Stimulated activated CD8-positive, alpha-beta memory T cell treated with anti-CD3 and anti-CD28 coated beads, Interleukin-4, amount 100 ng/mL, for 24 hours (primary cell): ENCODE data around the gene SSTR3.
"Not testable (repeated sequence)": the region's sequence is repeated elsewhere in the genome, so short reads cannot be mapped to it uniquely, and the experiment has no call there.

Experiments
- DNase-seq: peaks from one replicate; pipeline ENCODE4 v3.0.0-alpha.2; 2020; ENCODE audit warnings: low read depth

Gene SSTR3

DNA sequence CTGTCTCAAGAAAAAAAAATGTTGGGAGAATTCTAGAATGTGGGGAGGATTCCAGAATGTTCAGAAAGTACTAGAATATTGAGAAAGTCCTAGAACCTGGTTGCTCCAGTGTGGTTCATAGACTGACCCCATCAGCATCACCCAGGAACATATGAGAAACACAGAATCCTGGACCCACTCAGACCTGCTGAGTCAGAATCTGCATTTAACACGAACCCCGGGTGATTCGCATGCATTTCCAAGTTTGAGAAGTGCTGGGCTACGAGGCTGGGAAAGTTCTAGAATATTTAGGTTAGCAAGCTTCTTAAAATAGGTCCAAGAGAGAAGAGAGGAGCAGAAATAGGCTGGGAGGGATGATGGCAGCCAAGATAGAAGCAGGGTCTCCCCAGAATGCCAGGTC, 30.6 kb downstream of the SSTR3 start:
- DNase-seq = no peak

DNA sequence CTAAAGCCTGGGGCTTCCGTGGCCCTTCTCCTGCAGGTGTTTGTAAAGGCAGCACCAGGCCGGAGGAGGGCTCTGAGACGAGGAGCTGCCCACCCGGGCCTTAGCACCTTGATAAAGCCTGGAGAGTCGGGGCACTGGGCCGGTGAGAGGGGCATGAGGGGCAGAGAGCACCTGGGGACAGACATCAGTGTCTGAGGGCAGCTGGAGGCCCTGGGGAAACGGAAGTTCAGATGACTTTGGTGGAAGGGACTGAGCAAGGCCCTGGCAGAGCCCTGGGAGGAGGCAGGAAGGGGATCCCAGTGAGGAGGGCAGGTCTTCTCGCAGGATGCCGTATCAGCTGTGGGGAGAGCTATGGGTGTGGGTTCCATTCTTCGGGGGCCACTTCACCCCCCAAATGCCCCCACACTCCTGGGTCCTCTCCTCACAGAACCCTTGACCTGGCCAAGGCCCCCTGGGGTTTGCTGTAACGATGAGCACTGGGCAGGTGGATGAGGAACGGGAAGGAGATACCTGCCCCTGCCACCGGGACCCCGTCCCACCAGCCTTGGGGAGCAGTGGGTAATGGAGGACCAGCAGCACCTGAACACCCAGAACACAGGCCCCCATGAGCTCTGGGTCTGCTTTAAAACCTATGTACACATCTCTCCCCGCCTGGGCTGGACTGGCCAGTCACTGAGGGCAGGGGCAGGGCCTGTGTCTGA, 31.6 kb downstream of the SSTR3 start:
- no peak for DNase-seq

DNA sequence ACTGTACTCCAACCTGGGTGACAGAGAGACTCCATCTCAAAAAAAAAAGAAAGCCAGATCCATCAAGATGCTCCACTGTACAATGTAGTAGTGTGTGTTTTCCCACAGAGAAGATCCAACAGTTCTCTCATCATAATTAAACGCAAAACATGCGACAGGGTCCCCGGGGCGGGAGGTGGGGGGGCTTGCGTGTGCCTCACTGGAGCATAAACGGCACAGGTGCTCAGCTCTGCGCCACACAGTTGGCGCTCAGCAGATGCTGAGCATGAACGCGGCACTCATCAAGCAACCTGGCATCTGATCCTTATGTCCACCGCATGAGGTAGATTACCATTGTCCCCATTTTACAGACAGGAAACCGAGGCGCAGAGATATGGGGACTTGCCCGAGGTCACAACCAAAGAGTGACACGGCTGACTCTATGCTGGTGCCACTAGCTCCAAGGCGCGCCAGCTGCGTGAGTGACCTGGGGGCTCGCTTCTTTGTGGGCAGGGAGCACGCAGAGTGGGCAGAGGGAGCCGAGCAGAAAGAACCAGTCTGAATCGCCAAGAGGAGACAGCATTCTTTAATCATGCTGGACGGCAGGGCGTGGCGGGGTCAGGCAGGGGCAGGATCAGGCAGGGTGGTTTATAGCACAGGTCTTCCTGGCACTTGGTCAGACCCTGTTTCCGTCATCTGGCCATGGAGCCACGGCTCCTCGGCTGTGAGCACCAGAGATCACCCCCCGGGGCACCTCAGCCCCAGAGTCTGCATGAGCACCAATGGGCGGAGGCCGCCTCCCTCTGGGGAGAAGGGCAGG, 32.5 kb downstream of the SSTR3 start:
- DNase-seq = no peak

DNA sequence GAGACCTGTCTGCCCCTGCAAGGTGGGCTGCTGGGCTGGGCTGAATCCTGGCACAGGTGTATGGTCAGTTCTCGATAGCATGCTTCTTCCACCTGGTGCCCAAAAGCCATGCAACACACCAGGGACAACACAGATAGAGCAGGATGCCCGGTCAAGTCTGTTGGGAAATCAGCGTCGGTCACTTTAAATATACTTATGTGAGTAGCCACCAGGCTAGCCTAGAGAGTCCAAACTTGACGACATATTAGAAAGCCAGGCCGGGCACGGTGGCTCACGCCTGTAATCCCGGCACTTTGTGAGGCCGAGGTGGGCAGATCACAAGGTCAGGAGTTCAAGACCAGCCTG, 33.2 kb downstream of the SSTR3 start:
- no peak for DNase-seq

DNA sequence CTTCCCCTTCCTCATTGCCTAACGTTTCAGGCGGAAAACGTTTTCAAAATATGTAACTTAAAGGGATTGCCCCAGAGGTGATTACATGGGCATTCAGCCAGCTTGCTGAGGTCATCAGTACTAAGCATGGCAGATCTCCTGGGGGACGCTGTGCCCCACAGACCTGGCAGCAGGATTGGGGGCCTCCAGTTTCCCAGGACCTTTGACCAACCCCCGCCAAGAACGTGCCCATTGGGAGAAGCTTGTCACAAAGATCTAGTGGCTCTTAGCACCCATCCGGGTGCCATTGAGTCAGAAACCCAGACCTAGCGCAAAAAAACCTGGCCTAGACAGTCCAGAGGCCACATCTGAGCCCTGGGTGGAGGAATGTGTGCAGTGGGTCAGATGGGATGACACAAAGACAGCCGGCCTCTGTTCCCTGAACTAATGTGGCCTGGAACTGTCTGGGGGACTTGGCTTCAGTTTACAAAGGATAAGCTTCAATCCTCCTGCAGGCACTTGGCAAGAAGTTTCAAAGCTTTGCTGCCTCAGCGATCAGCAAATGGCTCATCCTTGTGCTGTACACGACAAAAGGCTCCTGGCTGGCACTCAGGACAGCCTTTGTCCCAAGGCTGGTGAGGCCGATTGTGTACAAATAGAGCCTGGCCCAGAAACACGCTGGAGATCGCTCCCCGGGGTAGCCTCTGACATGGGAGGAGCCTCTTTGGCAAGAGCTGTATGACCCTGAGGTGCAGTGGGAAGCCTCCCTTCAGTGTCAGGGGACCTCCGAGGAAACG, 33.7 kb downstream of the SSTR3 start:
- no peak for DNase-seq

DNA sequence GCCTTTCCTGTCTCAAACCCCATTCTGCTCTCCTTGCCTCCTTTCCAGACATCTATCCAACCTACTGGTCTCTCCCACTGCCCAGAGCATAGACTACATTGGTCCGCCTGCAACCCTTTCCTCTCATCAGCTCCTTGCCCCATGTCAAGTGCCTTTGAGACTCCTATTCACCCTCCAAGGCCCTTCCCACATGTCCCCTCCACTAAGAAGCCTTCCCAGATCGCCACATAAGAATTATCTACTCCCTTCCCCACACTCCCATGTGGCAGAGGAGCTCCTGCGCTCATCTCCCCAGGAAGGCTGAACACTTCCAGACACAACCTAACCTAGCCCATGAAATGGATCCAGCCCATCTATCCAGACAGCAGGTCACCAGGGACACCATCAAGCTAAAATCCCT, 34.5 kb downstream of the SSTR3 start:
- no peak for DNase-seq

DNA sequence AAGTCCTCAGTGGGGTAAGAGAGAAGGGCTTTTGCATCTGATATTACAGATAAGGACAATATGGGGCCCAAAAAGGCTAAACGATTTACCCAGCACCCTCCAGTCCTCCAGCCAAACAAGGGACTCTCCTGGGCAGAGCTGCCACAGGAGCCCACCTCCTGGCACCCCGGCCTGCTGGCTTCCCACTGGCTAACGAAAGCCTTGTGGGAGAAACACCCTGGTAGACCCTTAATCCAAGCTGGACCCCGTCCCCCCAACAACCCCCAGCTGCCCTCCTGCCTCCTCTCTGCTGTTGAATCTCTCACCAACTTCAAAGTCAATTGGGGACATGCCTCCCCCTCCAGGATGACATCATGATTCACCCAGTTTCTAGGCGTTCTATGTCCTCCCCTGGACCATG, 35.1 kb downstream of the SSTR3 start:
- no peak for DNase-seq

DNA sequence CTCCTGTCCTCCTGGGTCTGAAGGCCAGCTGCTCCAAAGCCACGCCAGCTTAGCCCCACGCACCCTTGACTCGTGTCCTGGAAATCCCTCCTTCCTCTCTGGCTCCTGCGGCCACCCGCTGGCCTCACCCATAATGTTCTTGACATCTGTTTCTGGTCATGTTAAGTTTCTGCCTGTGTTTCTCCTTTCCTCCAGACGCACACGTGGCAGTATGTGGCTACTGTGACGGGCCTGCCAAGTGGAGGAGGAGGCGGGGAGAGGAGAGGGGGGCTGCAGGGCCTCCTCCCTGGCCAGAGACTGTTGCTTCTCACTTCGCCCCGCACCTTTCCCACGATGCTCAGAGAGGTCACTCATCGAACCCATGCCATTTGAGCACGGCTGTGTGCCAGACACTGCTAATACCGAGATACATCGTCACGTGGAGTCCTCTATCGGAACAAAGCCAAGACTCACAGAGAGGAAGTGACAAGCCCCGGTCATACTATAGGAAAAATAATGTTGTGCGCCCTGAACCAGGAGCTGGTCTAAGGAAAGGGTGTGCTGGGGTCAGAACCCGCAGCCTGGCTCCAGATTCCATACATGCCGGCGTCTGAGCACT, 35.7 kb downstream of the SSTR3 start:
- no peak for DNase-seq

DNA sequence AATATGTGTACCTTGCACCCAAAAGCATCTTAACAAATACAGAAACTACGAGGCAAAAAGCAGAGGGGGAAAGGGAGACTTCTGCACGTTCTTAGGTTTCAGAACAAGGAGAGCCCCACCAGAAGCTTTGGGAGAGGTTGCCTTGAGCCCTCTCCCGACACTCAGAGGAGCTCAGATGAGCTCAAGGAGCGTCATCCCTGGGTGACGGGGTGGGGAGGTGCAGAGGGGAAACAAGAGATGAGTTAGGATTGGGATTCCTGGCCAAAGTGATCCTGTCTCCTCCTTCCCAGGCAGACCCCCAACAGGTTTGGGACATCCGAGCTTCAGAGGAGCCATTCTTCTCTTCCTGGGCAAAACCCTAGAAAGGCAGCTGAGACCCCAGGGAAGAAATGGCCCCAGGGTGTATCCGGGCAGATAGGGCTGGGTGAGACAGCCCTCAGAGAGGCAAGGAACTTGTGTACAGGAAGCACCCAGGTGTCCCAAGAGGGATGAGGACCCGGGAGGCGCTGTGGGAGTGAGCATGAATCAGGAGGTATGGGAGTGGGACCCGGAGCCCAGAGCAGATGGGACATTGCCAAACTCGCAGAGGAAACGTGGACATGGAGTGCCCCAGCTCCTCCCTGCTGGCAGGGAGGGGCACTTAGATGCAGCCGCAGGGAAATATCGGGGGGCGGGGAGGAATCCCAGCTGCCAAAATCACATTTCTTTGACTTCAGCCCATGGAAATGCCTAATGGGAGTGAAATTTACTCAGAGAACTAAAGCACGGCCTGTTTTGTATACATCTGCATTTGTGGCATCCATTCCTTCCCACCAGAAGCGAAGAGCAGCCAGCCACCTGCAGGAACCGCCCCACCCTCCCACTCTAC, 36.6 kb downstream of the SSTR3 start:
- DNase-seq = no peak

DNA sequence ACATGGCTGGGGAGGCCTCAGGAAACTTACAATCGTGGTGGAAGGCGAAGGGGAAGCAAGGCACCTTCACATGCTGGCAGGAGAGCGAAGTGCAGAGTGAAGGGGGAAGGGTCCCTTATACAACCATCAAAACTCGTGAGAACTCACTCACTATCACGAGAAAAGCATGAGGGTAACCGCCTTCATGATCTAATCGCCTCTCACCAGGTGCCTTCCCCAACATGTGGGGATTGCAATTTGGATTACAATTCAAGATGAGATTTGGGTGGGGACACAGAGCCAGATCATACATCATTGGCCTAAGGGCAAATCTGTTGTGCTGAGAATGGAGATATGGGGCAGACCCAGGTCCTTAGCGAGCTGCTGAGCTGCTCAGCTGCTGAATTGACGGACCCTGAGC, 37.3 kb downstream of the SSTR3 start:
- no peak for DNase-seq

DNA sequence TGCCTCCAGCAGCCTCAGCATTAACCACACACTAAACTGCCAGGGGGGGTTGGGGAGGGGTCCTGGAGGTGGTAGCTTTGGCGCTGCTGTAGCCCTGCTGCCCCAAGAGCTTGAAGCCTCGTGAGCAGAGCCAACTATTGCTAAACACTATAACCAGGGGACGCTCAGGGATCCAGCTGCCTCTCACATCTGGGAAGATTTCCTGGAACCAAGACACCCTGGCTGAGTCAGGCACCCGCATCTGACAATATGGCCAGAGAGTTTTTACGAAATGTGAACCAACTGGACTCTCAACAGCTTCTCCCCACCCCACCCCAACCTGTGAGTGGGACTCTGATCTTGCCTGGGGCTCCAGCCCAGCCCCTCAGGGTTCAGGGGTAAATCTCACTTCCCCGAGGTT, 38.6 kb downstream of the SSTR3 start:
- DNase-seq = no peak

DNA sequence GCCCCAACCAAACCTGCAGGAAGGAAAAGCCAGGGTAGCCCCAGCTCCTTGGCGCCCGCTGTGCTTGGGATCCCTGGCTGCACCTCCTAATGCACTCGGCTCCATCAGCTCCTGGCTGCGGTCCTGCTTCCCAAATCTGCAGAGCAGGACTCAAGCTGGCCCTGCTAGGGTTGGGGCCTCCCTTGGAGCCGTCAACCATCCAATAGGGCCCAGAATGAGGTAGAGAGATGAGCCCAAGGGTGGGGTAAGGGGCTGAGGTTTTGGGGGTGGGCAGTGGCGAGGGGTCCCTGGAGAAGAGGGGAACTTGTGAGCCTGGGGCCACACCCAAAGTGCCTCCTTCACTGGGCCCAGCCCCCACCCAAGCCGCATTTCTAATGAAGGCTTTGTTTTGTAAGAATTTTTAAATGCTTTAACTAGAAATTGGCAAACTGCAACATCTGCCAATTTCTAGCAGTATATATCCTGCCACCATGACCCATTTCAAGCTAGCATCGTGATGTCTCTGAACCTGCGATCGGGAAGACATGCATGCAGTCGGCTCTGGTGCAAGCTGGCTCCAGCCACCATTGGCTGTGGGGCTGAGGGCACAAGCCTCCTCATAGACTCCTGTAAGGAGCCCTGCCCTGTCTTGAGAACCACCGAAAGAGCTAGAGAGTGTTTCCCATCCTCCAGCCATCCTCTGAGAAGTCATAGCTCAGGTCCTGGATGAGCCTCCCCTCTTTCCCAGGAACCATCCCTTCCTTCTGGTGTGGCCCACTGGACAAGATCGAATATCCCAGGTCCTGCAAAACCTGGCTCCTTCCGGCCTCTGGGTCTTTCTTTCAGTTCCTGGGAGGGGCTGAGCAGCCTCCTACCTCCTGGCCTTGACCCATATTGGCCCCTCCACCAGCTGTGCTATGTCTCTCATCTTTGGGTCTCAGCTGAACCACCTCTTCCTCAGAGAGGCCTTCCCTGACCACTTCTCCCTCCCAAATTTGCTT, 39.7 kb downstream of the SSTR3 start:
- no peak for DNase-seq

DNA sequence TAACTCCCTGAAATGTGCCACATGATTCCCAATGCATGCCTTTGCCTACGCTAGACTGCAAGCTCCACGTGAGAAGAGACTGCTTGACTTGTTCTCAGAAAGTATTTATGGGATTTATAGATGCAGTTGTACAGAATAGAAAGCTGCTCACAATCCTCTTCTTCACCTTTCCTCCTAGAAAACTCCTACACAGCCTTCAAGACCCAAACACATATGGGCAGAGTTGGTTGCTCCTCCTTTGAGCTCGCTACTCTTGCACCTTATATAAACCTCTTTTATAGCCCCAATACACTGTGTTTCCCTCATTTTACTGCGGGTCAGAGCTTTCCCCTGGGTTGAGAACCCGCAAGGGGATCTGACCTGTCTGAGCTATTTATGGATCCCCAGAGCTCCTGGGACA, 40.6 kb downstream of the SSTR3 start:
- no peak for DNase-seq

DNA sequence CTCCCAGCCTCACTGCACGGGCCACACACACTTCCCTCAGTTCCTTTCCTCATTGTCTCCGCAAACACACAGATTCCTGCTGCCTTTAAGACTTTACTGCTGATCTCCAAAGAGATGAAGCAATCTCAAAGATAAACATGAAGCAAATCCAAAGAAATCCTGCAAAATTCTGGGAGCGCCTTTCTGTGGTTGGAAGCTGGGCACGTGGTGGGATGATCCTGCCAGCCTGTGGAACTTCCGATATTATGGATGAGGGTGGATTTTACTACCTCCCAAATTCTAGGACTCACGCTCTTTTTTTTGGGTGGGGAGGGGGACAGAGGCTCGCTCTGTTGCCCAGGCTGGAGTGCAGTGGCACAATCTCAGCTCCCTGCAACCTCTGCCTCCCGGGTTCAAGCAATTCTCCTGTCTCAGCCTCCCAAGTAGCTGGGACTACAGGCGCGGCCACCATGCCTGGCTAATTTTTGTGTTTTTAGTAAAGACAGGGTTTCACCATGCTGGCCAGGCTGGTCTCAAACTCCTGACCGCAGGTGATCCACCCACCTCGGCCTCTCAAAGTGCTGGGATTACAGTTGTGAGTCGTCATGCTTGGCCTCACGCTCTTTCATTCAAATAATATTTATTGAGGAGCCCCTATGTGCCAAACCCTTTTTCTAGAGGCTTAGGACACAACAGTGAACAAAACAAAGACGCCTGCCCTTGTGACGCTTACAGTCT, 41.4 kb downstream of the SSTR3 start:
- not testable (repeated sequence) for DNase-seq

DNA sequence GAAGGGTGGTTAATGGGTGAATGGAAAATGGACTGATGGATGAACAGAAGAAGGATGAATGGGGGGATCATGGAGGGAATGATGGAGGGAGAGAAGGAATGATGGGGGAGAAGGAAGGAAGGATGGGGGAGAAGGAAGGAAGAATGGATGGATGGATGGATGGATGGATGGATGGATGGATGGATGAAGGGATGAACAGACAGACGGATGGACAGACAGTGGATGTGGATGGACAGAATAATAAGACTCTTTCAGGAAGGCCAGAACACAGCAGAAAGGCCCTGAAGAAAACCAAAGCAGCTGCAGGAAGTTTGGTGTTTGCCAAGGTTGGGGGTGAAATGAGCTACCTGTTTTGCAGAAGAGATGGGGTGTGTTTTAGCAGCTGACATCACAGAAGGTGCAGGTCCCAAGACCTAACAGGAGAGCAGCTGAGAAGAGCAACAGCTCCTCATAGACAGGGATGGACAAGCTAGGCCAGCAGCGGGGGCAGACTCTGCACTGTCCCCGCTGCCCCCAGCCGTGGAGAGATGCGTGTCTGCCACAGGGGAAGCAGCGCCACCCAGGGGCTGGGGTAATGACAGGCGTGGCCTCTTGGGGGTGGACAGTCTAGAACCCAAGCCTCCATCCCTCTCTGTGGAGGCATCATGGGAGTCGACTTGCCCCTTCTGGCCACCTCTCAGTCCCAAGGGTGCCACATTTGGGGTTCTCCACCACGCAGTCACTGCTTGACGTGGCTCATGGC, 42.2 kb downstream of the SSTR3 start:
- DNase-seq = no peak

DNA sequence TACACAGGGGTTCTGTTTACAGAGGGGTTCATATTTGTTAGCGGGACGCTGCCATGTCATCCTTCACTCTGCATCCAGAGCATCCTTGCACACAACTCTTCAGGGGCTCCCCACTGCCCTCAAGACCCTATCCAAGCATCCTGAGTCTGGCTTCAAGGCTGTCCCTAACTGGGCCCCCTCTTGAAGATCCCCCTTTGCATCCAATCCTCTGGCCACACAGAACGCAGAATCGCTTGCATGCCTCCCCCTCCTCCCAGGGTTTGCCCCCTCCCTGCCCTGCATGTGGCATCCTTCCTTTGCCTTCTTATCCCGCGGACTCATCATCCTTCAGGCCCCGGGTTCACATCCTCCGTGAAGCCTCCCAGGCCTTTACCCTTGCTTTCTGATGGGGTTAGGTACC, 42.9 kb downstream of the SSTR3 start:
- DNase-seq = no peak

DNA sequence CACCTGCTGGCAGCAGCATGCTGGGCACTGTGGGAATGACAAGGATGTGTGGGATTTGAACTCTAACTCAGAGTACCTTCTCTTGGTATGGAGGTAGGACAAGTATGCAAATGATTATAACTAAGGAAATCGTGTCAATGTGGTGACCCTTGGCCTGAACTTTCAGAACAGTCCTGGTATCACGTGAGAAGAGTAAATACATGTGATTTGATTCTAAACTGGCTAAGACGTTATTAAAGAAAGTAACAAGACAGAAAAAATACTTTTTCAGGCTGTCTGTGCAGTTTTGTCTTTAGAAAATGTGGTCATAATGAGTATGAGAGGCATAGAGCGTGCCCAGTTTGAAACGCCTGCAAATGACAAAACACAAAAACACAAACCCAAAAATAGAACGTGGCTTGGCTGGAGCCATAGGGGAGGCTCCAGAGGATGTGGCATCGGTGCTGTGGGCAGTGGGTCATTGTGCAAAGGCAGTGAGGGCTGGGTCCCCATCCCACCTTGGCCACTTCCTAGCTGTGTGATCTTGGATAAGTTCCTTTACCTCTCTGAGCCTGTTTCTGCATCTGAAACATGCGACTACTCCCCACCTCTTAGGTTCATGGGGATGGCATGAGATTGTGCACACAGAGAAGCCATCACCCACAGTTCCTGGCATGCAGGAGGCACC, 44.2 kb downstream of the SSTR3 start:
- DNase-seq = no peak

DNA sequence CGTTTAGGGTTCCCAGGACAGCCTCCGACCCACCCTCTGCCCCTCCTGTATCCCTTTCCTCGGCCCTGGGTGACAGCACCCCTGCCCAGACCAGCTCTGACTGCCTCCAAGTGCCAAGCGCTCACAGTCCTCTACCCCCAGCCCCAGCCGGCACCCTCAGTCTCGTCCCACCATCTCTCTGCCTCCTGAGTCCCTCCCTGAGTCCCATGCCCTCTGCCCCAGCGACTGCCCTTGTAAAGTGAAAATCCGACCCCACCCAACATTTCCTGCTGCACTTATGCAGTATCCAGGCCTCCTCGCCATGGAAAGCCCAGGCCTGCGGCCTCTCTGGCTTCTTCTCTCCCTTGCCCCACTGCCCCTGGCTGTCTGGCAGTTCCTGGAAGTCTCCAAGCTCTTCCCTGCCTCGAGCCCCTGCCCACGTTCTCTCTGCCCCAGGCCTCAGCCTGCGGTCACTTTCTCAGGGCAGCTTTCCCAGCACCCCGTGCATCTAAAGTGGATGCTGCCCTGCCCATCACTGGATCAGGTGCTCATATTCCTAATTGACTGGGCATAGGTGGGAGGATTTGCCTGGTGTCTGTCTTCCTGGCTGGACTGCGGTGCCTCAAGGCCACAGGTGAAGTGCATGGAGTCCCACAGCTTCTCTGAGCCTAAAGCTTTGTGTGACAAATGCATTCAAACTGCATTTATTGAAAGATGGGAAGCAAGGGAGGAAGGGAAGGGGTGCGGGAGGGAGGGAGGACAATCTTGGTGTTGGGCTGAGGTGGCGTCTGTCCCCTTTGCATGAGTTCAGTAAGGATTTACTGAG, 44.9 kb downstream of the SSTR3 start:
- DNase-seq = no peak
